H1 (cell line): Measurements from ENCODE around the gene PTN. TPM values are rescaled to one million over a fixed set of nuclear protein-coding genes. Genes with fewer than 3 reads are reported as not detected.

ENCODE experiments used
- CTCF ChIA-PET: fragments of 300-600 bp; sonication (Branson Sonifier 250); formaldehyde crosslinking; loops from one replicate; lab custom pipeline; 2021; ENCODE audit not compliant: partially characterized antibody; lab: Charles Lee
- POLR2A ChIA-PET: fragments of 300-600 bp; sonication (Branson Sonifier 250); formaldehyde crosslinking; loops from one replicate; lab custom pipeline; 2021; ENCODE audit warnings: inconsistent platforms; ENCODE audit not compliant: partially characterized antibody; lab: Charles Lee
- DNase-seq, 2 experiments: peaks; one replicate each; pipeline versions ENCODE4 v3.0.0 to v3.0.0-alpha.2; 2010 to 2022; ENCODE audit warnings: low spot score in 2 of 2, low read depth in 1 of 2, mixed read lengths in 1 of 2
- FAIRE-seq: peaks from 2 replicates; lab custom pipeline; 2011; peaks lifted over from hg19 to GRCh38; lab: Jason Lieb, UNC
- H2AFZ ChIP-seq: 2 replicates; pipeline ENCODE4 v1.8.1; 2012; ENCODE audit warnings: low read length, inconsistent platforms
- H2AK5ac ChIP-seq: 2 replicates; pipeline ENCODE4 v1.6.1; 2013; ENCODE audit warnings: low read depth, low read length
- H2BK120ac ChIP-seq: replicated peaks from 2 replicates; pipeline ENCODE3; 2013; ENCODE audit warnings: low read depth, low read length, inconsistent platforms
- H2BK12ac ChIP-seq: 2 replicates; pipeline ENCODE4 v1.6.1; 2013; ENCODE audit warnings: low read depth, low read length
- H2BK15ac ChIP-seq: 2 replicates; pipeline ENCODE4 v1.6.1; 2013; ENCODE audit warnings: low read length
- H2BK20ac ChIP-seq: 2 replicates; pipeline ENCODE4 v1.6.1; 2013; ENCODE audit warnings: low read length
- H2BK5ac ChIP-seq: 2 replicates; pipeline ENCODE4 v1.6.1; 2013; ENCODE audit warnings: low read depth, low read length
- H3K14ac ChIP-seq: 2 replicates; pipeline ENCODE4 v1.6.1; 2013; ENCODE audit warnings: inconsistent platforms; ENCODE audit not compliant: insufficient read length
- H3K18ac ChIP-seq: 2 replicates; pipeline ENCODE4 v1.6.1; 2013; ENCODE audit warnings: low read length; ENCODE audit errors: extremely low read depth
- H3K23ac ChIP-seq: 2 replicates; pipeline ENCODE4 v1.6.1; 2013; ENCODE audit warnings: inconsistent platforms; ENCODE audit not compliant: insufficient read length
- H3K23me2 ChIP-seq: 2 replicates; pipeline ENCODE4 v1.6.1; 2013; ENCODE audit warnings: low read depth, low read length
- H3K27ac ChIP-seq: 2 replicates; pipeline ENCODE4 v1.6.1; 2011; ENCODE audit warnings: low read depth, low read length, inconsistent platforms
- H3K27me3 ChIP-seq, 4 experiments: replicated peaks in 1 of 4; 1 replicate in 1 of 4; 2 replicates in 3 of 4; pipeline versions ENCODE4 v1.6.1 to v1.8.1; 2011 to 2013; ENCODE audit warnings: low read length in 3 of 4, mild to moderate bottlenecking in 3 of 4, inconsistent platforms in 2 of 4, mixed read lengths in 2 of 4, moderate library complexity in 1 of 4; ENCODE audit not compliant: control insufficient read depth in 3 of 4, insufficient read depth in 3 of 4; ENCODE audit errors: extremely low read depth in 1 of 4
- H3K36me3 ChIP-seq, 4 experiments: 2 replicates each; pipeline versions ENCODE4 v1.6.1 to v1.8.1; 2011 to 2013; ENCODE audit warnings: mild to moderate bottlenecking in 4 of 4, low read length in 3 of 4, moderate library complexity in 2 of 4, control low read depth in 1 of 4, inconsistent platforms in 1 of 4; ENCODE audit not compliant: insufficient read depth in 4 of 4, control insufficient read depth in 2 of 4
- H3K4ac ChIP-seq: replicated peaks from 2 replicates; pipeline ENCODE3; 2013; ENCODE audit warnings: low read length, low read depth, mixed read lengths, inconsistent platforms; ENCODE audit not compliant: insufficient read length
- H3K4me1 ChIP-seq, 4 experiments: replicated peaks in 1 of 4; 1 replicate in 1 of 4; 2 replicates in 3 of 4; pipeline versions ENCODE4 v1.6.1 to v1.8.1; 2011 to 2013; ENCODE audit warnings: low read length in 3 of 4, inconsistent platforms in 2 of 4, mixed read lengths in 1 of 4; ENCODE audit not compliant: insufficient read depth in 4 of 4, control insufficient read depth in 3 of 4
- H3K4me2 ChIP-seq, 2 experiments: 2 replicates each; pipeline versions ENCODE4 v1.6.1 to v1.8.1; 2011 to 2013; ENCODE audit warnings: low read depth in 2 of 2, low read length in 2 of 2, control low read depth in 1 of 2, inconsistent platforms in 1 of 2, mild to moderate bottlenecking in 1 of 2; ENCODE audit not compliant: insufficient read depth in 1 of 2
- H3K4me3 ChIP-seq, 4 experiments: fragments of 200-600, 300-600 bp in 1 of 4; sonication (generic), shearing (Covaris generic), sonication (Bioruptor Twin) in 1 of 4; 2 replicates each; pipeline versions ENCODE4 v1.5.1 to v1.8.1; 2011 to 2016; ENCODE audit warnings: low read length in 4 of 4, low read depth in 3 of 4, control low read depth in 2 of 4, inconsistent platforms in 2 of 4, mild to moderate bottlenecking in 2 of 4, mixed read lengths in 1 of 4, moderate library complexity in 1 of 4; ENCODE audit not compliant: insufficient read depth in 2 of 4; ENCODE audit errors: extremely low read depth in 1 of 4
- H3K56ac ChIP-seq: replicated peaks from 2 replicates; pipeline ENCODE3; 2013; ENCODE audit warnings: low read depth, mild to moderate bottlenecking, mixed read lengths, low read length, inconsistent platforms; ENCODE audit not compliant: insufficient read length
- H3K79me1 ChIP-seq: 2 replicates; pipeline ENCODE4 v1.6.1; 2013; ENCODE audit warnings: low read depth, low read length, control low read depth
- H3K79me2 ChIP-seq, 2 experiments: 2 replicates each; pipeline versions ENCODE4 v1.6.1 to v1.8.1; 2012 to 2013; ENCODE audit warnings: low read length in 2 of 2, mild to moderate bottlenecking in 2 of 2, inconsistent platforms in 1 of 2; ENCODE audit not compliant: insufficient read depth in 2 of 2, control insufficient read depth in 1 of 2
- H3K9ac ChIP-seq, 4 experiments: replicated peaks in 1 of 4; 1 replicate in 1 of 4; 2 replicates in 3 of 4; pipeline versions ENCODE4 v1.6.1 to v1.8.1; 2011 to 2013; ENCODE audit warnings: low read depth in 3 of 4, low read length in 3 of 4, control low read depth in 2 of 4, mild to moderate bottlenecking in 2 of 4, moderate library complexity in 2 of 4, inconsistent platforms in 1 of 4; ENCODE audit errors: extremely low read depth in 1 of 4
- H3K9me3 ChIP-seq, 2 experiments: 2 replicates each; pipeline versions ENCODE4 v1.6.1 to v1.8.1; 2012 to 2013; ENCODE audit warnings: mild to moderate bottlenecking in 2 of 2, moderate library complexity in 2 of 2, control low read depth in 1 of 2, inconsistent platforms in 1 of 2, low read depth in 1 of 2, low read length in 1 of 2, mixed read lengths in 1 of 2; ENCODE audit not compliant: insufficient read depth in 2 of 2
- H4K20me1 ChIP-seq, 2 experiments: replicated peaks in 1 of 2; 2 replicates each; pipeline versions ENCODE3 to v1.8.1; 2011 to 2013; ENCODE audit warnings: inconsistent platforms in 2 of 2, low read length in 2 of 2, mild to moderate bottlenecking in 1 of 2; ENCODE audit not compliant: insufficient read depth in 2 of 2, control insufficient read depth in 1 of 2
- H4K5ac ChIP-seq: 2 replicates; pipeline ENCODE4 v1.6.1; 2013; ENCODE audit warnings: low read length, low read depth, mixed read lengths, inconsistent platforms; ENCODE audit not compliant: insufficient read length
- H4K8ac ChIP-seq: 2 replicates; pipeline ENCODE4 v1.8.0; 2013; ENCODE audit warnings: mild to moderate bottlenecking, moderate library complexity, low read length, inconsistent platforms; ENCODE audit not compliant: insufficient read depth; ENCODE audit errors: extremely low read depth
- H4K91ac ChIP-seq: replicated peaks from 2 replicates; pipeline ENCODE3; 2013; ENCODE audit warnings: low read length, mixed read lengths, inconsistent platforms; ENCODE audit not compliant: insufficient read length
- BRCA1 ChIP-seq: IDR thresholded peaks from 2 replicates; pipeline ENCODE4 v1.6.1; 2012; ENCODE audit warnings: low read depth, low read length, improper control_type of control experiment
- RAD21 ChIP-seq, 2 experiments: IDR thresholded peaks in 1 of 2; conservative IDR thresholded peaks in 1 of 2; 2 replicates each; pipeline ENCODE4 v1.6.1; 2011; ENCODE audit warnings: low read depth in 2 of 2, low read length in 2 of 2, improper control_type of control experiment in 1 of 2, inconsistent platforms in 1 of 2, mild to moderate bottlenecking in 1 of 2, moderate library complexity in 1 of 2
- SP2 ChIP-seq: IDR thresholded peaks from 2 replicates; pipeline ENCODE4 v1.6.1; 2012; ENCODE audit warnings: mild to moderate bottlenecking, low read length, inconsistent platforms
- TEAD4 ChIP-seq: IDR thresholded peaks from 2 replicates; pipeline ENCODE4 v1.6.1; 2012; ENCODE audit warnings: low read depth, low read length, inconsistent platforms, mixed read lengths
- WGBS, 2 experiments: shearing (Covaris generic) in 1 of 2; methylation state at CpG; one replicate each; pipeline versions ENCODE4 v1.1.6 to v1.1.7; 2013 to 2015; ENCODE audit warnings: low lambda C conversion rate in 2 of 2, mixed read lengths in 2 of 2, inconsistent platforms in 1 of 2, low coverage in 1 of 2, missing lambda C conversion rate in 1 of 2; ENCODE audit not compliant: insufficient replicate concordance in 2 of 2, insufficient coverage in 1 of 2, insufficient read length in 1 of 2; ENCODE audit errors: extremely low coverage in 1 of 2, missing lambda C conversion rate in 1 of 2; 5-methylcytosine and 5-hydroxymethylcytosine counted together
- polyA plus RNA-seq, 7 experiments: library from polyadenylated mRNA; depleted of rRNA in 3 of 7; stranded (reverse) in 5 of 7; unstranded in 2 of 7; fragments of >200 nt in 5 of 7; fragments of 200-250 nt in 2 of 7; gene quantifications; 1 replicate in 5 of 7; 2 replicates in 1 of 7; 4 replicates in 1 of 7; pipeline versions ENCODE4 v1.2.1 to v1.2.3, GENCODE V29; 2011 to 2013; ENCODE audit warnings: missing spikeins in 2 of 7, mixed read lengths in 2 of 7
- total RNA-seq: library from RNA; stranded (reverse); fragmentation: NEBNext Ultra II Directional; extraction: Animal tissue kit (Norgen Biotek cat#: 25700); gene quantifications from 2 replicates; pipeline ENCODE4 v1.2.1, GENCODE V29; 2021
- TF ChIP-seq, protein P1 (sequence below), 3 experiments: IDR thresholded peaks; 1 replicate in 2 of 3; 2 replicates in 1 of 3; pipeline versions ENCODE4 v1.5.1 to v1.6.1; 2011; ENCODE audit warnings: low read length in 3 of 3, mild to moderate bottlenecking in 3 of 3, inconsistent platforms in 2 of 3, low read depth in 1 of 3, moderate library complexity in 1 of 3; ENCODE audit not compliant: insufficient read depth in 1 of 3; ENCODE audit errors: control extremely low read depth in 1 of 3

Gene PTN
- total and polyA plus RNA-seq, 2 of the 8 experiments (the other 6 are each of a cell fraction or from before 2014, with no cell fraction given): 23.1 to 27.8 TPM

DNA sequence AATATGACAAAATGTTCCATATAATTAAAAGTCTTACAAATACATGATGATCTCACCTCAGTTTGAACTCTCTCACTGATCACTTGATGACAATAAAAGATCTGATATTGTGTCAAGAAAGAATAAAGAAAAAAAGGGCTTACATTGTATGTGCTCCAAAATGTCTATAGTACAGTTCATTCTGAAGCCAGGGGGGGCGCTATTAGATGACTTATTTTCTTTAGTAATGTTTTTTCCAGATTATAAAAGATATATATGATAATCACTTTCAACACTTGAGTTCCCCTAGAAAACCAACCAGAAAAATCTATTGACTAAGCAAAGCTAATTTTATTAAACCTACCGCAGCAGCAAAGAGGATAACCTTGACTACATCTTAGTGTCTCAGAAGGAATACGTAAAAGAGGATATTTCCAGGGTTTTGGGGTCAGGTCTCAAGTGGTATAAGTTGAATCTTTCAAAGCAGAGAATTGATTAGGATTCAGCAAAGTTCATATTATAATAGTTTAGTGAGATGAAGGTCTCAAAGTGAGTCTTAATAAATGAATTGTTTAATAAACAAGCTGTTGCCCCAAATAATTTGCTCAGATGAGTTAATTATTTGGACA is 55.8 kb downstream of the PTN start:
- Histone ChIP-seq H2AFZ (no peak overlapping the region), H3K4ac (no peak overlapping the region), H3K23ac (no peak overlapping the region), H3K4me1 (peaks cover 0 to 7% (median 2%) of the 10 kb centered on the region in 4 experiments; a peak in 5 of 7 replicates), H3K18ac (no peak overlapping the region)
- 68% methylated on average over 3 of the region's 3 CpGs; no CpG with 5 or more reads in 1 of the 2 experiments for WGBS, 2 experiments
- TF ChIP-seq BRCA1: no peak
- no peak for TF ChIP-seq SP2
- TF ChIP-seq RAD21 (IDR thresholded peaks at IDR 0.05 in 1 of 2, conservative IDR thresholded peaks at IDR 0.05 in 1 of 2; ENCODE audit: low read depth in 2 of 2, low read length in 2 of 2): peak in 1 of 2 experiments; percentile 29; a peak in 2 of 4 replicates
- TF ChIP-seq TEAD4: no peak
- TF ChIP-seq, protein P1, sequence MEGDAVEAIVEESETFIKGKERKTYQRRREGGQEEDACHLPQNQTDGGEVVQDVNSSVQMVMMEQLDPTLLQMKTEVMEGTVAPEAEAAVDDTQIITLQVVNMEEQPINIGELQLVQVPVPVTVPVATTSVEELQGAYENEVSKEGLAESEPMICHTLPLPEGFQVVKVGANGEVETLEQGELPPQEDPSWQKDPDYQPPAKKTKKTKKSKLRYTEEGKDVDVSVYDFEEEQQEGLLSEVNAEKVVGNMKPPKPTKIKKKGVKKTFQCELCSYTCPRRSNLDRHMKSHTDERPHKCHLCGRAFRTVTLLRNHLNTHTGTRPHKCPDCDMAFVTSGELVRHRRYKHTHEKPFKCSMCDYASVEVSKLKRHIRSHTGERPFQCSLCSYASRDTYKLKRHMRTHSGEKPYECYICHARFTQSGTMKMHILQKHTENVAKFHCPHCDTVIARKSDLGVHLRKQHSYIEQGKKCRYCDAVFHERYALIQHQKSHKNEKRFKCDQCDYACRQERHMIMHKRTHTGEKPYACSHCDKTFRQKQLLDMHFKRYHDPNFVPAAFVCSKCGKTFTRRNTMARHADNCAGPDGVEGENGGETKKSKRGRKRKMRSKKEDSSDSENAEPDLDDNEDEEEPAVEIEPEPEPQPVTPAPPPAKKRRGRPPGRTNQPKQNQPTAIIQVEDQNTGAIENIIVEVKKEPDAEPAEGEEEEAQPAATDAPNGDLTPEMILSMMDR (IDR thresholded peaks at IDR 0.05; ENCODE audit: control extremely low read depth in 1 of 3, insufficient read depth in 1 of 3, low read depth in 1 of 3, low read length in 3 of 3): peak in 2 of 3 experiments; percentile 8 to 39; a peak in 2 of 4 replicates
- TF ChIP-seq, all 59 proteins: peak for 2
- H2BK12ac ChIP-seq: no peak overlapping the region
- no peaks in the 10 kb centered on the region; the same call in 1 of the 2 replicates for H3K23me2 ChIP-seq
- H4K8ac ChIP-seq: no peak overlapping the region
- POLR2A ChIA-PET: interaction anchor here (0.7 kb wide), 1 partner anchor 10 kb away, joined by 3 read pairs; no protein-coding TSS in a partner anchor
- H3K56ac ChIP-seq: no peak overlapping the region
- H4K5ac ChIP-seq: no peak overlapping the region
- H2BK20ac ChIP-seq: no peak overlapping the region
- no peak overlapping the region for H2BK5ac ChIP-seq
- H2BK120ac ChIP-seq: no peak overlapping the region
- peaks cover 0 to 10% (median 0%) of the 10 kb centered on the region in 4 experiments; a peak in 2 of 8 replicates for H3K36me3 ChIP-seq
- H3K4me3 ChIP-seq: no peak overlapping the region
- no peaks in the 10 kb centered on the region for H3K79me1 ChIP-seq
- CTCF ChIA-PET: interaction anchor here (0.7 to 5.4 kb wide), 18 partner anchors 12 to 166 kb away, joined by 3 to 44 read pairs (median 4); partner anchors contain the start of gene PTN
- H2BK15ac ChIP-seq: no peak overlapping the region
- FAIRE-seq: no peak
- no peaks in the 10 kb centered on the region for H3K79me2 ChIP-seq
- DNase-seq: no peak
- no peak overlapping the region for H3K27ac ChIP-seq
- no peak overlapping the region for H3K4me2 ChIP-seq
- H3K14ac ChIP-seq: no peak overlapping the region
- no peaks in the 10 kb centered on the region for H3K27me3 ChIP-seq
- H2AK5ac ChIP-seq: no peak overlapping the region
- no peaks in the 10 kb centered on the region for H4K20me1 ChIP-seq
- H3K9me3 ChIP-seq: peaks cover 0 to 7% of the 10 kb centered on the region in 2 experiments; a peak in 1 of 4 replicates
- H4K91ac ChIP-seq: no peak overlapping the region
- no peak overlapping the region for H3K9ac ChIP-seq
